ENCODE results near the gene GMIP. TPM values are rescaled to one million over a fixed set of nuclear protein-coding genes. Genes with fewer than 3 reads are reported as not detected.

GMIP gene
- total and polyA plus RNA-seq, 2 donors (not counting 3 experiments of a cell fraction or from before 2014, with no cell fraction given) = 7.8 to 19.8 TPM

GRCh38 chr19:19677579-19677978 lies 34.1 kb upstream of the GMIP start:
- H2AFZ ChIP-seq (ENCODE audit: low read depth, low read length) = no peak overlapping the region
- TF ChIP-seq FOS (IDR thresholded peaks at IDR 0.05; ENCODE audit: borderline replicate concordance, insufficient read depth, low read length) (no peak), POLR2A (IDR thresholded peaks at IDR 0.05; ENCODE audit: low read depth, low read length) (no peak), JUN (IDR thresholded peaks at IDR 0.05; ENCODE audit: borderline replicate concordance, insufficient read depth, insufficient read length, low read depth) (no peak), EZH2 (IDR thresholded peaks at IDR 0.05; ENCODE audit: borderline replicate concordance, low read depth, low read length, severe bottlenecking) (no peak), POLR2AphosphoS5 (IDR thresholded peaks at IDR 0.05; ENCODE audit: insufficient read depth, low read depth, low read length) (no peak), MYC (IDR thresholded peaks at IDR 0.05; ENCODE audit: low read depth, low read length) (no peak), GATA2 (IDR thresholded peaks at IDR 0.05; ENCODE audit: insufficient read depth, insufficient read length, low read depth, low read length) (no peak), CTCF (IDR thresholded peaks at IDR 0.05; ENCODE audit: extremely low read depth in 1 of 2, insufficient read depth in 1 of 2, low read depth in 1 of 2, low read length in 2 of 2) (no peak), MAX (IDR thresholded peaks at IDR 0.05; ENCODE audit: insufficient read depth, insufficient read length) (no peak)
- ChIA-PET POLR2A (no interaction called here), CTCF (interaction anchor here (1.1 kb wide), 1 partner anchor 9 kb away, joined by 3 read pairs; no protein-coding TSS in a partner anchor)
- H3K4me1 ChIP-seq (ENCODE audit: control insufficient read depth, extremely low read depth, insufficient read depth, low read length) = no peaks in the 10 kb centered on the region
- no peak for FAIRE-seq
- no peaks in the 10 kb centered on the region for H3K27me3 ChIP-seq (ENCODE audit: control insufficient read depth in 2 of 2, insufficient read depth in 2 of 2, low read length in 2 of 2)
- peaks cover 2% of the 10 kb centered on the region for H3K79me2 ChIP-seq (ENCODE audit: control insufficient read depth, insufficient read depth, low read length)
- no peak overlapping the region for H3K4me3 ChIP-seq (replicated peaks in 1 of 3; ENCODE audit: insufficient read depth in 1 of 3, low read depth in 1 of 3, low read length in 3 of 3)
- H3K9me1 ChIP-seq (replicated peaks; ENCODE audit: control insufficient read depth, extremely low read depth, insufficient read depth, low read length) = no peaks in the 10 kb centered on the region
- H3K27ac ChIP-seq (ENCODE audit: insufficient read depth, low read depth, low read length) = no peak overlapping the region
- peaks cover 8 to 23% of the 10 kb centered on the region in 2 experiments for H3K36me3 ChIP-seq (ENCODE audit: control insufficient read depth in 2 of 2, extremely low read depth in 1 of 2, insufficient read depth in 2 of 2, low read length in 2 of 2)
- H3K9ac ChIP-seq (replicated peaks; ENCODE audit: extremely low read depth, insufficient read depth, low read length) = no peak overlapping the region
- intact Hi-C loops (cut with micrococcal nuclease) = no loop called here
- no TSS peak for BruUV-seq (replicated peaks)
- dilution Hi-C loops (cut with MboI; ENCODE audit: extremely low pct_ligation_motif_present, low sequenced_read_pairs) = no loop called here
- peaks cover 12% of the 10 kb centered on the region for H3K9me3 ChIP-seq (replicated peaks; ENCODE audit: control insufficient read depth, insufficient read depth, low read length)
- no peaks in the 10 kb centered on the region for H4K20me1 ChIP-seq (replicated peaks; ENCODE audit: control insufficient read depth, extremely low read depth, insufficient read depth, low read length)
- no peak overlapping the region for H3K4me2 ChIP-seq (ENCODE audit: insufficient read depth, low read length)
- DNase-seq (ENCODE audit: low read depth, low spot score) = no peak

Measured in endothelial cell of umbilical vein (primary cell).